Ishikawa (cell line): ENCODE measurements around the gene MLLT10.

Source experiments
- CEBPB ChIP-seq: IDR thresholded peaks from 2 replicates; pipeline ENCODE4 v1.6.1; 2012
- CREB1 ChIP-seq: IDR thresholded peaks from 2 replicates; pipeline ENCODE4 v1.6.1; 2012; ENCODE audit warnings: low read depth
- EGR1 ChIP-seq: IDR thresholded peaks from 2 replicates; pipeline ENCODE4 v1.6.1; 2012
- EP300 ChIP-seq: IDR thresholded peaks from 2 replicates; pipeline ENCODE4 v1.6.1; 2012; ENCODE audit warnings: borderline replicate concordance
- FOXM1 ChIP-seq: IDR thresholded peaks from 2 replicates; pipeline ENCODE4 v1.6.1; 2012; ENCODE audit warnings: low read depth, borderline replicate concordance
- NFIC ChIP-seq: IDR thresholded peaks from 2 replicates; pipeline ENCODE4 v1.6.1; 2012
- RAD21 ChIP-seq: IDR thresholded peaks from 2 replicates; pipeline ENCODE4 v1.6.1; 2012; ENCODE audit warnings: low read depth
- TAF1 ChIP-seq: IDR thresholded peaks from 2 replicates; pipeline ENCODE4 v1.6.1; 2012; ENCODE audit warnings: low read depth, mild to moderate bottlenecking
- TCF12 ChIP-seq: IDR thresholded peaks from 2 replicates; pipeline ENCODE4 v1.6.1; 2012; ENCODE audit warnings: low read depth
- TEAD4 ChIP-seq: IDR thresholded peaks from 2 replicates; pipeline ENCODE4 v1.6.1; 2012
- YY1 ChIP-seq: IDR thresholded peaks from 2 replicates; pipeline ENCODE4 v1.6.1; 2012; ENCODE audit warnings: low read depth
- ZBTB7A ChIP-seq: IDR thresholded peaks from 2 replicates; pipeline ENCODE4 v1.6.1; 2012; ENCODE audit warnings: low read depth
- TF ChIP-seq, protein P1 (sequence below): IDR thresholded peaks from 2 replicates; pipeline ENCODE4 v1.6.1; 2012
- TF ChIP-seq, protein P2 (sequence below): IDR thresholded peaks from 2 replicates; pipeline ENCODE4 v1.6.1; 2012; ENCODE audit warnings: low read depth, mild to moderate bottlenecking
- TF ChIP-seq, protein P3 (sequence below): IDR thresholded peaks from 2 replicates; pipeline ENCODE4 v1.6.1; 2012

Gene MLLT10

DNA sequence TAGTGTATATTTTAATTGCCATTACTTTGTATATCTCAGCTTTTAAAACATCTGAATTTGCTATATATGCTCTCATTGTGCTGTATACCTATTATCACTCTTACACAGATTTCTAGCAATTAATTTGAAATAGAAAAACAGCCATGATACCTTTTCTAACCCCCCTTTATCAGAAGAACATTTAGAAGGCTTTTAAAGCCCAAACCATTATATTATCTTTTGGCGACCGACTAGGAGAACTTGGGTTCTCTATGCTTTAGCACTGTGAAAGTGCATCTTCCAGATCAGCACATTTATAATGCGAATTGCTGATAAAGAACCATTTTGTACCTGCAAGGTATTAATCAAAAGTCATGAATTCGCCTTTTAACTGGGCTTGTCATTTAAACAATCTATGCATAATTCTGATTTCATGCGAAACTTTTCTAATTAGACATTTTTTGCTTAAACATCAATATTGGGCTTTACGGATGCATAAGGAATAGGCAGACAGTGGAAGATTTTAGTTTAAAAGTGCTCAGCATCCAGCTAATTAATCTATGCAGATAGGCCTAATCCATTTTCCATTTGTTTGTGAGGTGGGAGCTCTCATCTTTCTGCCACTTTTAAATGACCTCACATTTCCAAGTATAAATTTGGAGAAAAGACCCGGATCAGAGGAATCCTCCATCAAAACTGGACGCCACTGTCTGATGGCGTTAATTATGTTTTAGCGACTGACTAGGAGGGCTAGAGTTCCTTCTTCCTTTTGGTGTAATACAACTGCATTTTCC, 1.2 kb upstream of the MLLT10 start:
- TF ChIP-seq ZBTB7A: no peak

DNA sequence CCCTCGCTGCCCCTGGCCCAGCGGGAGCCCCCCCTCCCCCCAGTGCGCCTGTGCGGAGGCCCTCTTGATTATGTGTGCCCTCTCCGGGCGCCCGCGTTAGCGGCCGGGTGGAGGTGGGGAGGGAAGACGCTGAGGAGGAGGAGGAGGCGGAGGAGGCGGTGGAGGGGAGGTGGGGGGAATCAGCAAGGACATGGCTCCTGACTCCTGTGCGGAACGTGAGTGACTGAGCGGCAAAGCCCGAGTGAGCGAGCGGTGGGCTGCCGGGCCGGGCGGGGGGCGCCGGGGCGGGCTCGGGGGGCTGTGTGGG, 201 bp downstream of the MLLT10 start:
- TF ChIP-seq CREB1: no peak
- TF ChIP-seq EGR1: no peak
- TF ChIP-seq NFIC: no peak
- peak; percentile 83; the same call in 1 of the 2 replicates for TF ChIP-seq ZBTB7A

DNA sequence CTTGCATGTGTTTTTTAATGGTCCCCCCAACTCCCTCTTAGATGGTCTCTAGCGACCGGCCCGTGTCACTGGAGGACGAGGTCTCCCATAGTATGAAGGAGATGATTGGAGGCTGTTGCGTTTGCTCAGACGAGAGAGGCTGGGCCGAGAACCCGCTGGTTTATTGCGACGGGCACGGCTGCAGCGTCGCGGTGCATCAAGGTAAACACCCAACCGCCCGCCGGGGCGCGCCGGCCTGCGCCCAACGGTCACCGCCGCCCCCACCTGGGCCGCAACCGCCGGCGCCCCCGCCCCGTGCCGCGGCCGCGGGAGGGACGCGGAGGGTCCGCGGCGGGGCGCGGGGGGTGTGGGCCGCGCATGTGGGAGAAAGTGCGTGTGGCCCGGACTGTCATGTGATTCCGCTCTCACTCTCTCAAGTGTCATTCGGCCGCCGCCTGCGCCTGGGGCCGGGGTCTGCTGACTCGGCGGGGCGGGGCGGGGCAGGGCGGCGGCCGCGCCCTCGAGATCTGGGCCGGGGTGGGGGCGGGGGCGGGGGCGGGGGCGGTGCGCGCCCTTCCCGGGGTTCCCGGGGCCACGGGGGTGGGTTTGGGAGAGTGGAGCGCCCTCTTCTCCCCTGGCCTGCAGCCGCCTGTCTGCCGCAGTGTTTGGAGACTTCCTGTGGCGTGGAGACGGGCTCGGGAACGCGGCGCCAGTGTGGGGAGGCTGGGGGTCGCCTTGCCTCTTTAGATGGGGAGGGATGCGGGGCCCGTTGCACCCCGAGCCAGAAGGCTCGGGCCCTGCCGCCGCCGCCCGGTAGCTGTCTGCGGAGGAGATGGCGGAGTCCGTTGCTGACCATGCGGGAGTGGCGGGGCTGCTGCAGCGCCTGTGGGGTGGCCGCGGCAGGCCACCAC, 817 bp downstream of the MLLT10 start:
- TF ChIP-seq NFIC (no peak), EGR1 (no peak), TEAD4 (no peak), ZBTB7A (0 out of 2 replicates have a peak, but pooled peaks have one; percentile 32), TAF1 (no peak), TCF12 (no peak), RAD21 (no peak), CREB1 (no peak), FOXM1 (no peak), CEBPB (no peak)
- TF ChIP-seq, protein P1, sequence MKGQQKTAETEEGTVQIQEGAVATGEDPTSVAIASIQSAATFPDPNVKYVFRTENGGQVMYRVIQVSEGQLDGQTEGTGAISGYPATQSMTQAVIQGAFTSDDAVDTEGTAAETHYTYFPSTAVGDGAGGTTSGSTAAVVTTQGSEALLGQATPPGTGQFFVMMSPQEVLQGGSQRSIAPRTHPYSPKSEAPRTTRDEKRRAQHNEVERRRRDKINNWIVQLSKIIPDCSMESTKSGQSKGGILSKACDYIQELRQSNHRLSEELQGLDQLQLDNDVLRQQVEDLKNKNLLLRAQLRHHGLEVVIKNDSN: peak; percentile 70
- TF ChIP-seq, protein P2, sequence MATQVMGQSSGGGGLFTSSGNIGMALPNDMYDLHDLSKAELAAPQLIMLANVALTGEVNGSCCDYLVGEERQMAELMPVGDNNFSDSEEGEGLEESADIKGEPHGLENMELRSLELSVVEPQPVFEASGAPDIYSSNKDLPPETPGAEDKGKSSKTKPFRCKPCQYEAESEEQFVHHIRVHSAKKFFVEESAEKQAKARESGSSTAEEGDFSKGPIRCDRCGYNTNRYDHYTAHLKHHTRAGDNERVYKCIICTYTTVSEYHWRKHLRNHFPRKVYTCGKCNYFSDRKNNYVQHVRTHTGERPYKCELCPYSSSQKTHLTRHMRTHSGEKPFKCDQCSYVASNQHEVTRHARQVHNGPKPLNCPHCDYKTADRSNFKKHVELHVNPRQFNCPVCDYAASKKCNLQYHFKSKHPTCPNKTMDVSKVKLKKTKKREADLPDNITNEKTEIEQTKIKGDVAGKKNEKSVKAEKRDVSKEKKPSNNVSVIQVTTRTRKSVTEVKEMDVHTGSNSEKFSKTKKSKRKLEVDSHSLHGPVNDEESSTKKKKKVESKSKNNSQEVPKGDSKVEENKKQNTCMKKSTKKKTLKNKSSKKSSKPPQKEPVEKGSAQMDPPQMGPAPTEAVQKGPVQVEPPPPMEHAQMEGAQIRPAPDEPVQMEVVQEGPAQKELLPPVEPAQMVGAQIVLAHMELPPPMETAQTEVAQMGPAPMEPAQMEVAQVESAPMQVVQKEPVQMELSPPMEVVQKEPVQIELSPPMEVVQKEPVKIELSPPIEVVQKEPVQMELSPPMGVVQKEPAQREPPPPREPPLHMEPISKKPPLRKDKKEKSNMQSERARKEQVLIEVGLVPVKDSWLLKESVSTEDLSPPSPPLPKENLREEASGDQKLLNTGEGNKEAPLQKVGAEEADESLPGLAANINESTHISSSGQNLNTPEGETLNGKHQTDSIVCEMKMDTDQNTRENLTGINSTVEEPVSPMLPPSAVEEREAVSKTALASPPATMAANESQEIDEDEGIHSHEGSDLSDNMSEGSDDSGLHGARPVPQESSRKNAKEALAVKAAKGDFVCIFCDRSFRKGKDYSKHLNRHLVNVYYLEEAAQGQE: no peak

DNA sequence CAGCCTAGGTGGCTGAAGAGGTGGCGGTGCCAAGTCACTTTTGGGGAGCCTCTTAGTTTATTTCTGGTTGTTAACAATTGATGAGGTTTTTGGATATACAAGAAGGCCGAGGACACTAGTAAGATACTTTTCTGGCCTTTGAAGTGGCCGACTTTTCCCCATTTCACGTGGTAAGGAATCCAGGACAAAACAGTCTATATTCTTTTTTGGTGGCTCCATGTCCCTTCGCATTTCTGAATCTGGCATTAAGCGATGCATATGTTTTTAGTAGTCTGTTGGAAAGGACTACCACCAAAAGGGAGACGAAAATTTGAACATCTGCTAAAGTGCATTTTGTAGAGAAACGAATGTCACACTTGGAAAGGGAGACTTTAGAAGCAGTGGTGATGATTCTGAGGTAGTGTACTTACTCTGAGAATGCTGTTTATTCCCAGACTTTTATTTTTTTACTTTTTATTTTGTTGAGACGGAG, 1.5 kb downstream of the MLLT10 start:
- no peak for TF ChIP-seq YY1
- no peak for TF ChIP-seq RAD21
- TF ChIP-seq ZBTB7A: no peak

DNA sequence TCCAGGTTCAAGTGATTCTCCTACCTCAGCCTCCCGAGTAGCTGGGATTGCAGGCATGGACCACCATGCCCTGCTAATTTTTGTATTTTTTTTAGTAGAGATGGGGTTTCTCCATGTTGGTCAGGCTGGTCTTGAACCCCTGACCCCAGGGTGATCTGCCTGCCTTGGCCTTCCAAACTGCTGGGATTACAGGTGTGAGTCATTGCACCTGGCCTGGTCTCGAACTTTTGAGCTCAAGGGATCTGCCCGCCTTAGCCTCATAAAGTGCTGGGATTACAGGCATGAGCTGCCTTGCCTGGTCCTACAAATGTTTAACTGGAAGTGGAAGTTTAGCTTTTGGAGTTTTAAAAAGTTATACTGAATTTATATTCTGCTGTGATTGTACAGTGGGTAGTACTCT, 2.8 kb downstream of the MLLT10 start:
- TF ChIP-seq, protein P3, sequence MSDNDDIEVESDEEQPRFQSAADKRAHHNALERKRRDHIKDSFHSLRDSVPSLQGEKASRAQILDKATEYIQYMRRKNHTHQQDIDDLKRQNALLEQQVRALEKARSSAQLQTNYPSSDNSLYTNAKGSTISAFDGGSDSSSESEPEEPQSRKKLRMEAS: no peak
- TF ChIP-seq TCF12 (no peak), RAD21 (no peak), NFIC (no peak), TEAD4 (no peak), EGR1 (no peak), ZBTB7A (no peak), TAF1 (no peak)
- TF ChIP-seq, protein P2: no peak
- TF ChIP-seq, protein P1: no peak

DNA sequence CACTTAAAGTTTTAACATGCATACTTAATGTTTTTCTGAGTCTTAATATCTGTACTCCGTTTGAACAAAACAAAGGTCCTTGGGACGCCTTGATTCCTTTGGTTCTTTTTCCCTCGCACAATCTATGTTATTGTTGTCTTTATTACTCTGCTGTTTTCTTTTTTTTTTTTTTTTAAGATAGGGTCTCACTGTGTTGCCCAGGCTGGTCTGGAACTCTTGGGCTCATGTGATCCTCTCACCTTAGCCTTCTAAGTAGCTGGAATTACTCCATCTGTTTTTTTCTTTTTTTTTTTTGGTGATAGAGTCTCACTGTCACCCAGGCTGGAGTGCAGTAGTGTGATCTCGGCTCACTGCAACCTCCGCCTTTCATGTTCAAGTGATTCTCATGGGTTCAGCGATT, 13.2 kb downstream of the MLLT10 start:
- TF ChIP-seq, protein P1: no peak
- no peak for TF ChIP-seq TCF12
- no peak for TF ChIP-seq CREB1
- no peak for TF ChIP-seq TEAD4
- TF ChIP-seq EGR1: no peak
- TF ChIP-seq CEBPB: no peak
- no peak for TF ChIP-seq RAD21
- TF ChIP-seq, protein P2: no peak
- no peak for TF ChIP-seq ZBTB7A
- TF ChIP-seq, protein P3: no peak
- no peak for TF ChIP-seq FOXM1
- no peak for TF ChIP-seq YY1
- no peak for TF ChIP-seq EP300
- no peak for TF ChIP-seq TAF1
- no peak for TF ChIP-seq NFIC
